Osteoblast (primary cell): ENCODE data around the gene CACNA1I. TPM values are rescaled to one million over a fixed set of nuclear protein-coding genes. Genes with fewer than 3 reads are reported as not detected.

Source experiments
- DNase-seq: peaks from one replicate; pipeline ENCODE4 v3.0.0; 2011; ENCODE audit warnings: low spot score, mixed read lengths; ENCODE audit not compliant: insufficient read length; ENCODE audit errors: missing footprints
- H2AFZ ChIP-seq: 2 replicates; pipeline ENCODE4 v1.6.0; 2011; ENCODE audit warnings: mild to moderate bottlenecking, low read length
- H3K27ac ChIP-seq: 2 replicates; pipeline ENCODE4 v1.5.1; 2011; ENCODE audit warnings: mild to moderate bottlenecking, low read depth, low read length, moderate library complexity
- H3K27me3 ChIP-seq: 2 replicates; pipeline ENCODE4 v1.6.0; 2012; ENCODE audit warnings: mild to moderate bottlenecking, control low read depth, inconsistent platforms, low read length, moderate library complexity; ENCODE audit not compliant: insufficient read depth
- H3K36me3 ChIP-seq: 2 replicates; pipeline ENCODE4 v1.5.1; 2011; ENCODE audit warnings: mild to moderate bottlenecking, low read length, control low read depth, moderate library complexity; ENCODE audit not compliant: insufficient read depth
- H3K4me1 ChIP-seq: 2 replicates; pipeline ENCODE4 v1.5.1; 2011; ENCODE audit warnings: mild to moderate bottlenecking, low read length, control low read depth, moderate library complexity; ENCODE audit not compliant: insufficient read depth
- H3K4me2 ChIP-seq: 2 replicates; pipeline ENCODE4 v1.6.0; 2011; ENCODE audit warnings: mild to moderate bottlenecking, low read length; ENCODE audit not compliant: insufficient read depth
- H3K4me3 ChIP-seq: fragments of 200-600 bp; sonication (generic); 3 replicates; pipeline ENCODE4 v1.5.1; 2012; ENCODE audit warnings: mild to moderate bottlenecking, low read length, inconsistent platforms; ENCODE audit not compliant: insufficient read depth
- H3K79me2 ChIP-seq: 2 replicates; pipeline ENCODE4 v1.6.0; 2012; ENCODE audit warnings: mild to moderate bottlenecking, low read length, control low read depth, inconsistent platforms; ENCODE audit not compliant: insufficient read depth
- H3K9me3 ChIP-seq: 2 replicates; pipeline ENCODE4 v1.5.1; 2011; ENCODE audit warnings: low read depth, low read length, control low read depth
- H4K20me1 ChIP-seq: 2 replicates; pipeline ENCODE4 v1.6.0; 2012; ENCODE audit warnings: mild to moderate bottlenecking, low read length, control low read depth; ENCODE audit not compliant: insufficient read depth
- CTCF ChIP-seq: IDR thresholded peaks from 2 replicates; pipeline ENCODE4 v1.5.1; 2011; ENCODE audit warnings: mild to moderate bottlenecking, low read depth, low read length, moderate library complexity; ENCODE audit errors: extremely low read depth
- total RNA-seq: library from RNA; depleted of rRNA; stranded (reverse); fragments of >200 nt; gene quantifications from 2 replicates; pipeline ENCODE4 v1.2.3, GENCODE V29; 2012

The CACNA1I gene
- total RNA-seq, 1 donor = under 0.01 TPM

- H3K4me2 ChIP-seq = no peak overlapping the region
- H4K20me1 ChIP-seq = no peaks in the 10 kb centered on the region
- H3K27me3 ChIP-seq = peaks cover 3% of the 10 kb centered on the region
- no peaks in the 10 kb centered on the region for H3K4me1 ChIP-seq
- H3K36me3 ChIP-seq = no peaks in the 10 kb centered on the region
- H3K4me3 ChIP-seq = no peak overlapping the region
- H3K27ac ChIP-seq = no peak overlapping the region
- H3K9me3 ChIP-seq = no peaks in the 10 kb centered on the region
- H3K79me2 ChIP-seq = no peaks in the 10 kb centered on the region
- no peak for TF ChIP-seq CTCF
- DNase-seq = peak; percentile 30
- no peak overlapping the region for H2AFZ ChIP-seq
Observed at GRCh38 chr22:39610766-39611165, 40.2 kb downstream of the CACNA1I start.

GRCh38 chr22:39611360-39611759, 40.8 kb downstream of the CACNA1I start:
- TF ChIP-seq CTCF = no peak
- H3K4me2 ChIP-seq = no peak overlapping the region
- H3K4me1 ChIP-seq = no peaks in the 10 kb centered on the region
- no peak overlapping the region for H3K27ac ChIP-seq
- no peaks in the 10 kb centered on the region for H3K79me2 ChIP-seq
- H3K27me3 ChIP-seq = peaks cover 3% of the 10 kb centered on the region
- H4K20me1 ChIP-seq = no peaks in the 10 kb centered on the region
- H2AFZ ChIP-seq = no peak overlapping the region
- no peaks in the 10 kb centered on the region for H3K36me3 ChIP-seq
- no peaks in the 10 kb centered on the region for H3K9me3 ChIP-seq
- peak; percentile 23 for DNase-seq
- H3K4me3 ChIP-seq = no peak overlapping the region

GRCh38 chr22:39612811-39613548, 42.4 kb downstream of the CACNA1I start:
- no peak overlapping the region for H3K4me3 ChIP-seq
- peaks cover 6% of the 10 kb centered on the region for H3K27me3 ChIP-seq
- no peaks in the 10 kb centered on the region for H3K36me3 ChIP-seq
- H3K4me1 ChIP-seq = no peaks in the 10 kb centered on the region
- no peaks in the 10 kb centered on the region for H3K79me2 ChIP-seq
- no peak overlapping the region for H3K27ac ChIP-seq
- H4K20me1 ChIP-seq = no peaks in the 10 kb centered on the region
- H2AFZ ChIP-seq = no peak overlapping the region
- TF ChIP-seq CTCF = no peak
- H3K4me2 ChIP-seq = no peak overlapping the region
- DNase-seq = peak; percentile 73
- H3K9me3 ChIP-seq = no peaks in the 10 kb centered on the region

GRCh38 chr22:39613549-39613921, 43.0 kb downstream of the CACNA1I start:
- Histone ChIP-seq H3K27me3 (peaks cover 6% of the 10 kb centered on the region), H3K9me3 (no peaks in the 10 kb centered on the region)

More at GRCh38 chr22:39613549-39613921, 43.0 kb downstream of the CACNA1I start:
- Histone ChIP-seq H2AFZ (no peak overlapping the region), H3K4me3 (no peak overlapping the region), H3K79me2 (no peaks in the 10 kb centered on the region), H3K36me3 (no peaks in the 10 kb centered on the region), H3K27ac (no peak overlapping the region), H3K4me1 (no peaks in the 10 kb centered on the region), H3K4me2 (no peak overlapping the region), H4K20me1 (no peaks in the 10 kb centered on the region)
- no peak for TF ChIP-seq CTCF
- DNase-seq = no peak
